Panc1 (cell line): ENCODE results near the gene CRIP1. TPM values are rescaled to one million over a fixed set of nuclear protein-coding genes. Genes with fewer than 3 reads are reported as not detected.

Experiments
- ATAC-seq: fragments of 200-7000 bp; cut with Tn5 transposase; 2 replicates; pipeline ENCODE4 v1.9.1; 2020; ENCODE audit warnings: mild to moderate bottlenecking, moderate library complexity
- BruUV-seq: library from RNA; stranded (reverse); fragments of 400-500 nt; replicated peaks from 2 replicates; lab custom pipeline; 2021; lab: Mats Ljungman, UMichigan
- CTCF ChIA-PET: fragments of 300-600 bp; sonication (Branson Sonifier 250); formaldehyde crosslinking; loops from one replicate; lab custom pipeline; 2022; ENCODE audit warnings: antibody characterized with exemption; lab: Charles Lee
- POLR2A ChIA-PET: fragments of 300-600 bp; sonication (Branson Sonifier 250); formaldehyde crosslinking; loops from one replicate; lab custom pipeline; 2022; ENCODE audit warnings: antibody characterized with exemption; lab: Charles Lee
- DNase-seq: peaks from one replicate; pipeline ENCODE4 v3.0.0-alpha.2; 2010; ENCODE audit warnings: low read depth, low spot score
- H3K27ac ChIP-seq: 2 replicates; pipeline ENCODE4 v1.5.1; 2011; ENCODE audit warnings: mild to moderate bottlenecking, low read length, inconsistent platforms
- H3K27me3 ChIP-seq: fragments of 200-500 bp; sonication (Bioruptor generic); 2 replicates; pipeline ENCODE4 v1.6.0; 2014; ENCODE audit warnings: low read length, inconsistent platforms; ENCODE audit not compliant: control insufficient read depth, insufficient read depth
- H3K36me3 ChIP-seq: fragments of 200-500 bp; sonication (Bioruptor generic); 2 replicates; pipeline ENCODE4 v1.5.1; 2014; ENCODE audit warnings: inconsistent platforms, mild to moderate bottlenecking, low read length, moderate library complexity; ENCODE audit not compliant: control insufficient read depth, insufficient read depth
- H3K4me1 ChIP-seq: 2 replicates; pipeline ENCODE4 v1.5.1; 2011; ENCODE audit warnings: inconsistent platforms, mild to moderate bottlenecking, low read length, moderate library complexity; ENCODE audit not compliant: control insufficient read depth, insufficient read depth
- H3K4me3 ChIP-seq, 2 experiments: 2 replicates each; pipeline ENCODE4 v1.5.1; 2011 to 2012; ENCODE audit warnings: low read depth in 2 of 2, low read length in 2 of 2, mild to moderate bottlenecking in 2 of 2, inconsistent platforms in 1 of 2, moderate library complexity in 1 of 2
- H3K9me3 ChIP-seq: fragments of 200-500 bp; sonication (Bioruptor generic); 2 replicates; pipeline ENCODE4 v1.5.1; 2014; ENCODE audit warnings: low read depth, mild to moderate bottlenecking, inconsistent platforms, low read length, moderate library complexity; ENCODE audit not compliant: control insufficient read depth, insufficient read depth
- POLR2AphosphoS5 ChIP-seq: IDR thresholded peaks from 2 replicates; pipeline ENCODE4 v1.6.1; 2012; ENCODE audit warnings: mild to moderate bottlenecking, low read depth, low read length, moderate library complexity
- REST ChIP-seq, 2 experiments: IDR thresholded peaks; 2 replicates each; pipeline ENCODE4 v1.6.1; 2011 to 2012; ENCODE audit warnings: low read depth in 2 of 2, control low read depth in 1 of 2, low read length in 1 of 2, mild to moderate bottlenecking in 1 of 2, moderate library complexity in 1 of 2; ENCODE audit not compliant: insufficient read depth in 1 of 2
- SIN3A ChIP-seq: IDR thresholded peaks from 2 replicates; pipeline ENCODE4 v1.6.1; 2012; ENCODE audit warnings: low read depth, mild to moderate bottlenecking, low read length, moderate library complexity, borderline replicate concordance; ENCODE audit not compliant: insufficient read depth
- TCF7L2 ChIP-seq: IDR thresholded peaks from 2 replicates; pipeline ENCODE4 v1.6.1; 2011; ENCODE audit warnings: mild to moderate bottlenecking, low read depth, low read length, inconsistent platforms
- in situ Hi-C: cut with HindIII; loops from 2 replicates; pipeline ENCODE4 v1.10.0; 2016; ENCODE audit warnings: low sequenced_read_pairs, low pct_unique_long_range_greater_than_20kb
- intact Hi-C: fragments of 100-400 bp; cut with micrococcal nuclease; formaldehyde crosslinking; loops from one replicate; pipeline ENCODE4 v1.10.0; 2022; ENCODE audit not compliant: unreplicated experiment
- total RNA-seq: library from RNA; stranded (reverse); gene quantifications from one replicate; pipeline ENCODE4 v1.2.1, GENCODE V29; 2021; ENCODE audit not compliant: unreplicated experiment
- TF ChIP-seq, protein P1 (sequence below): fragments of 450-650 bp; IDR thresholded peaks from 2 replicates; pipeline ENCODE4 v1.5.1; 2017; ENCODE audit warnings: mild to moderate bottlenecking

CRIP1 gene
- total RNA-seq, 1 experiment from 2014 or later, result 1,056 TPM

GRCh38 chr14:105481886-105482457 is 4.7 kb upstream of the CRIP1 start:
- Histone ChIP-seq H3K4me1 (peaks cover 63% of the 10 kb centered on the region), H3K27ac (peak overlapping the region; percentile 73), H3K36me3 (no peaks in the 10 kb centered on the region), H3K4me3 (peak overlapping the region in 1 of 2 experiments; percentile 23; a peak in 2 of 4 replicates), H3K9me3 (no peaks in the 10 kb centered on the region), H3K27me3 (no peaks in the 10 kb centered on the region)
- in situ Hi-C loops (no loop called here), intact Hi-C loops (loop anchor here (10.0 kb wide), 1 partner anchor 107 kb away; no protein-coding TSS in a partner anchor)
- CTCF ChIA-PET, result no interaction called here
- DNase-seq, result no peak
- TF ChIP-seq TCF7L2 (no peak), POLR2AphosphoS5 (no peak; the same call in 1 of the 2 replicates)
- POLR2A ChIA-PET, result interaction anchor here (0.6 to 1.4 kb wide), 2 partner anchors 10 to 130 kb away, joined by 4 read pairs; no protein-coding TSS in a partner anchor
- peak; percentile 15 for ATAC-seq
- no TSS peak for BruUV-seq

DNA sequence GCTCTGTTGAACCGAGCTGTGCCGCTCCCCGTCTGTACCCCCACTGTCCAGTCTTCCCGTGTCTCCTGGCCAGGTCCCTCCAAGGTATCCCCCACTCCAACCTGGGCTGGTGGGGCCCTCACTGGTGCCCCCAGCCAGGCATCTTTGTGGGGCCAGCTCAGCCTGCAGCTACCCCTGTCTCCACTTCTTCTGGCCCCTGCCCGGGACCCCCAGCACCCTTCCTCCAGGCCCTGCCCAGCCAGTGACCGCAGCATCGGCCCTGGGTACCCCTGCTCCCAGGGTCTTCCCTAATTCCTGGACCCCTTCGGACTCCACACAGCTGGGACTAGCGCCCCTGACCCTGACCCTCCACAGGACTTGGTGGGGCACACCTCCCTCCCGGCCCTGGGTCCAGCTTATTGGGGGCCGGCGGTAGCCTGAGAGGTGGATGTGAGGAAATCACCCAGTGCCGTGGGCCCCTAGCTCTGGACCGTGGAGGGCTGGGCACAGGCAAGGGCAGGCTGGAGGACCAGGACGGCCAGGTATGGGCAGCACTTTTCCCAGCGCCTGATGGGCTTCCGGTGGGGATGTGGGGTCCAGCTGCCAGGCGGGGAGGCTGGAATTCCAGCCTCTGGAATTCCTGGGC is 4.1 kb upstream of the CRIP1 start:
- ATAC-seq, result no peak
- Histone ChIP-seq H3K4me1 (peaks cover 59% of the 10 kb centered on the region), H3K36me3 (no peaks in the 10 kb centered on the region; the same call in 1 of the 2 replicates), H3K27ac (peak overlapping the region; percentile 37), H3K27me3 (no peaks in the 10 kb centered on the region), H3K4me3 (no peak overlapping the region), H3K9me3 (no peaks in the 10 kb centered on the region)
- ChIA-PET POLR2A (interaction anchor here (0.6 kb wide), 2 partner anchors 10 to 130 kb away, joined by 4 read pairs; no protein-coding TSS in a partner anchor), CTCF (no interaction called here)
- no peak for DNase-seq
- intact Hi-C loops (loop anchor here (10.0 kb wide), 1 partner anchor 108 kb away; no protein-coding TSS in a partner anchor), in situ Hi-C loops (no loop called here)
- no TSS peak for BruUV-seq
- TF ChIP-seq SIN3A, result no peak
- TF ChIP-seq, protein P1, sequence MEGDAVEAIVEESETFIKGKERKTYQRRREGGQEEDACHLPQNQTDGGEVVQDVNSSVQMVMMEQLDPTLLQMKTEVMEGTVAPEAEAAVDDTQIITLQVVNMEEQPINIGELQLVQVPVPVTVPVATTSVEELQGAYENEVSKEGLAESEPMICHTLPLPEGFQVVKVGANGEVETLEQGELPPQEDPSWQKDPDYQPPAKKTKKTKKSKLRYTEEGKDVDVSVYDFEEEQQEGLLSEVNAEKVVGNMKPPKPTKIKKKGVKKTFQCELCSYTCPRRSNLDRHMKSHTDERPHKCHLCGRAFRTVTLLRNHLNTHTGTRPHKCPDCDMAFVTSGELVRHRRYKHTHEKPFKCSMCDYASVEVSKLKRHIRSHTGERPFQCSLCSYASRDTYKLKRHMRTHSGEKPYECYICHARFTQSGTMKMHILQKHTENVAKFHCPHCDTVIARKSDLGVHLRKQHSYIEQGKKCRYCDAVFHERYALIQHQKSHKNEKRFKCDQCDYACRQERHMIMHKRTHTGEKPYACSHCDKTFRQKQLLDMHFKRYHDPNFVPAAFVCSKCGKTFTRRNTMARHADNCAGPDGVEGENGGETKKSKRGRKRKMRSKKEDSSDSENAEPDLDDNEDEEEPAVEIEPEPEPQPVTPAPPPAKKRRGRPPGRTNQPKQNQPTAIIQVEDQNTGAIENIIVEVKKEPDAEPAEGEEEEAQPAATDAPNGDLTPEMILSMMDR, result no peak
- TF ChIP-seq TCF7L2, result no peak
- no peak for TF ChIP-seq REST (IDR thresholded peaks at IDR 0.05; ENCODE audit: insufficient read depth in 1 of 2, low read depth in 2 of 2, low read length in 1 of 2)
- TF ChIP-seq POLR2AphosphoS5, result no peak
